ENCODE measurements around the gene LGI4.

Gene LGI4

GRCh38 chr19:35160629-35161433 lies 26.0 kb upstream of the LGI4 start:
- DNase-seq = no peak

GRCh38 chr19:35159606-35160005 lies 24.7 kb upstream of the LGI4 start:
- no peak for DNase-seq

- DNase-seq = no peak
These were observed 22.6 kb upstream of the LGI4 start for GRCh38 chr19:35157431-35157830.

DNA sequence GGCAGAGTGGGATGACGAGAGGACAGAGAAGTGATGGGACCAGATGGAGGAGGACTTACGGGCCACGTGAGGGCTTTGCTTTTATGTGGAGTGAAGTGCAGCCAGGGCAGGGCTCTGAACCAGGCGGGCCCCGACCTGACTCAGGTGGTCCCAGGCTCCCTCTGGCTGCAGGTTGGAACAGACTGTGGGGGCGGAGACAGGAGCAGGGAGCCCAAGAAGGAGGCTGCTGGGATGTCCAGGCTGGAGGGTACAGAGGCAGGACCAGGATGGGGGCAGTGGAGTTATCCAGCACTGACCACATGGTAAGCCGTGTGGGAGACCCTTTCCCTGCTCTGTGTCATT lies 21.8 kb upstream of the LGI4 start:
- DNase-seq = no peak

DNA sequence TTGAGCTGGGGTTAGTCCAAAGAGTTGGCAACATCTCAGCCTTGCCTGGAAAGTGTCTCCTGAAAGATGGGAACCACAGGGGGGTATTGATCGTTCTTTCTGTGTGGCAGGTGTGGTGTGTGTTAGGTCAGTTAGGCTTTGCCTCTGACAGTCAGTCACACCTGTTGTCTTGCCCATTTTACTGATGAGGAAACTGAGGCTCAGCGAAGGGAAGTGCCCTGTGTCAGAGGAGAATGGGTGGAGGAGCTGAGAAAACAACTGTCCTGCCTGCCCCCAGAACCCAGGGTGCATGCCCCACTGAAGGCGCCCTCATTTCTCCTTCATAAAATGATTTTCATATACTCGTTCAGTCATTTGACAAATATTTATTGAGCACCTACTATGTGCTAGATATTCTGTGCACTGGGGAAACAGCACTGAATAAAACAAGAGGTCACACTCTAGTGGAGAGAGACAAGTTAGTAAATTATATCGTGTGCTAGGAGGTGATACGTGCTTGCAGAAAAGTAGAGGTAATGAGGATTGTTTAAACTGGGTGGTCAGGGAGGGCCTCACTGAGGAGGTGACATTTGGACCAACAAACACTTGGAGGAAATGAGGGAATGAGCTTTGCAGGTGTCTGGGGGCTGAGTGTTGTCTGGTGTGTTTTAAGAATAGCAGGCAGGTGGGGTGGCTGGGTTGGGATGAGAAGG lies 21.3 kb upstream of the LGI4 start:
- no peak for DNase-seq

DNA sequence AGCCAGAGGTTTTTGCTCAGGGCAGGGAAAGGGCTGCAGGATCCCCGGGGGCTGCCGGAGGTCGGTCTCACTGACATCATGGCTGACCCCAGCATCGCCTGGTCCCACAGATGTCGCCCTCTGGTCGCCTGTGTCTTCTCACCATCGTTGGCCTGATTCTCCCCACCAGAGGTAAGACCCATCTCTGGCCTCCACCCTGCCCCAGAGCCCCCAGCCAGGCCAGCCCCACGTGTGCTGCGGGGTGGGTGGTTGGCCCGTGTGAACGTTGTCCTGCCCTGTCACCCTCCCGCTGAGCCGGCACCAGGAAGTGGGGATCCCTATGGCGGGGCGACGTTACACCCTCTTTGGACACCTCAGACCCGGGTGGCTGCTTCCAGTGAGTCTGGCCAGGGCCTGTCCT lies 20.6 kb upstream of the LGI4 start:
- no peak for DNase-seq

DNA sequence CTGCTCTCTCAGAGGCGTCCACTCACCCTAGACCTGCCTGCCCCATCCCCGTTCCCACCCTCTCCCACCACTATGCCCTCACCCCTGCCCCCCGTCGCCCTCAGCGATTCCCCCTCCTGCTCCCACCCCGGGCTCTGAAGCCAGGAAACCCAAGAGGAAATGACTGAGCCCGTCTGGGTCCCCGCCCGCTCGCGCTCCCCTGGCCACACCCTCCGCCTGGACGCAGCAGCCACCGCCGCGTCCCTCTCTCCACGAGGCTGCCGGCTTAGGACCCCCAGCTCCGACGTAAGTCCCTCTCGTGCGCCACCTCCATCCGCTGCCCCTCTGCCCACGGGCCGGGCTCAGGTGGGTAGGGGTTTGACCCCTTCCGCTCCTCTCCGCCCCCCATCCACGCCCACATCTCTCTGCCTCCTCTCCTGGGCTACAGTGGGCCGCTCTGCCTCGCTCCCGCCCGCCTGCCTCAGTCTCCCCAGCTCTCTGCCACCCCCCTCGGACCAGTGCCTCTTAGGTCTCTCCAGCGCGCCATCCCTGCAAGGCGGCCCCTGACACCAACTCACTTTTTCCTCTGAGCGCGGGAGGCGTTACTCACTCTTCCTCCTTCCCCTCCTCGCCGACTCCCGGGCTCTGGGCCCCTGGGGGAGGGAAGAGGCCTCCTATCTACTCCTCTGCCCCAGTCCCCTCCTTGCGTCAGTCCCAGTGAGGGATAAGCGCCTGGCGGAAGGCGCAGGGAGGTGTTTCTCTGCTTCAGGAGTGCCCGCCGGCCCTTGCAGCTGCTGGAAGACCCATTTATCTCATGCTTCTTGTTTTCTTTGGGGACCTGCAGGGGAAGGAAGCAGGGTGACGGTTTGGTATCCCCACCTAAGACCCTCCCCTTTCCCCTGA lies 19.9 kb upstream of the LGI4 start, which contains the start of gene FXYD5:
Gene FXYD5 (plus strand): TSS at position 211 of the 882 bp plus-strand sequence. CDS start 816 bp downstream, outside the sequence.
- peak; percentile 86 for DNase-seq

- peak; percentile 88 for DNase-seq
These were observed 19.1 kb upstream of the LGI4 start for GRCh38 chr19:35153701-35154524.

- DNase-seq = peak; percentile 41
These were observed 18.3 kb upstream of the LGI4 start for GRCh38 chr19:35153129-35153522.

DNA sequence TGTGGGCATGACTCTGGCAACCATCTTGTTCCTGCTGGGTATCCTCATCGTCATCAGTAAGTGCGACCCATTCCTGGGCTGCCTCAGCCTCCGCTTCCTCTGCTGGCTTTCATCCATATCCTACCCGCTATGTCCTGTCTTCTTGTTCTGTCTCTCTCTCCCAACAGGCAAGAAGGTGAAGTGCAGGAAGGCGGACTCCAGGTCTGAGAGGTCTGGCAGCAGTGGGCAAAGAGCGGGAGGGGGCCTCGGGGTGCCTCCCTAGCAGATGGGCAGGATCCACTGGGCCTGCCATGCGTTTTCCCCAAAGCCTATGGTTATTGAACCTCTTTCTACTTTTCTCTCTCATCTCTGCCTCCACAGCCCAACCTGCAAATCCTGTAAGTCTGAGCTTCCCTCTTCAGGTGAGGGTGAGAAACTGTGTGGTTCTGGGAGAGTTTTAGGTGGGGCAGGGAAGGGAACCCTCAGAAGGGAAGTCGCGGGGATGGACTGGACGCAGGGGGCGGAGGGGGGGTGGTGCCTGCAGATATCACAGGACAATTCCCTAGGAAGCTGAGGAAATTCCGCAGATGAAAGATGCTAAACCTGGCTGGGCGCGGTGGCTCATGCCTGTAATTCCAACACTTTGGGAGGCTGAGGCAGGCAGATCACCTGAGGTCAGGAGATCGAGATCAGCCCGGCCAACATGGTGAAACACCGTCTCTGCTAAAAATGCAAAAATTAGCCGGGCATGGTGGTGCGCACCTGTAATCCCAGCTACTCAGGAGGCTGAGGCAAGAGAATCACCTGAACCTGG lies 16.6 kb upstream of the LGI4 start:
- peak; percentile 36 for DNase-seq

DNA sequence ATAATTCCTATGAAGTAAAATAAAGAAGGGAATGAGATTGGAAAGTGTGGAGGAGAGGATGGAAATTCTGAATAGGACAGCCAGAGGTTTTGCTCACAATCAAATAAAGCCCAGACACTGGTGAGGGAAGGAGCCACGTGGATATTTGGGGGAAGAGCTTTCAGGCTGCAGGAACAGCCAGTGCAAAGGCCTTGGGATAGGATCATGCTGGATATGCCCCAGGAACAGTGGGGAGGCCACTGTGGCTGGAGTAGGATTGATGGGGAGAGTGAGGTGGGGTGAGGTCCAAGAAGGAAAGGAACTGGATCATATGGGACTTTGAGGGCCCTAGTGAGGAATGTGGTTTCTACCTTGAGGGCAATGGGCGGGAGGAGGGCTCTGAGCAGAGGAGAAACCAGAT lies 15.6 kb upstream of the LGI4 start:
- DNase-seq = no peak

- DNase-seq = no peak
These were observed 14.6 kb upstream of the LGI4 start for GRCh38 chr19:35149463-35149862.

GRCh38 chr19:35146746-35147459 lies 12.0 kb upstream of the LGI4 start:
- no peak for DNase-seq

- DNase-seq = peak; percentile 66
These were observed 10.0 kb upstream of the LGI4 start for GRCh38 chr19:35144600-35145436.

DNA sequence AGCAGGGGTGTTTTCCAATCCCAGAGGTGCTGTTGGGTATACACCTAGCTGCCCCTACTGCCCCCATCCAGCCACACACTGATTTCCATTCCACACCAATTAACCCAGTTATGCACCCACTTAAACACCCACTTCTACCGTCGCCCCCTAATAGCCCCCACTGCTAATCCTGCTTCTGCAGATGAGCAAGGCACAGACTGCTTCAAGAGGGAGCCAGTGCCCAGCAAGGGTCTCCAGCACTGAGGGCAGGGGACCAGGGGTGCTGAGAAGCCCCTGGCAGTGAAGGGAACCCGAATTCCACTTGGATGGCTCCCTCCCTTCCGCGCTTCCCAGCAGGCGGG lies 9.4 kb upstream of the LGI4 start:
- DNase-seq = no peak

DNA sequence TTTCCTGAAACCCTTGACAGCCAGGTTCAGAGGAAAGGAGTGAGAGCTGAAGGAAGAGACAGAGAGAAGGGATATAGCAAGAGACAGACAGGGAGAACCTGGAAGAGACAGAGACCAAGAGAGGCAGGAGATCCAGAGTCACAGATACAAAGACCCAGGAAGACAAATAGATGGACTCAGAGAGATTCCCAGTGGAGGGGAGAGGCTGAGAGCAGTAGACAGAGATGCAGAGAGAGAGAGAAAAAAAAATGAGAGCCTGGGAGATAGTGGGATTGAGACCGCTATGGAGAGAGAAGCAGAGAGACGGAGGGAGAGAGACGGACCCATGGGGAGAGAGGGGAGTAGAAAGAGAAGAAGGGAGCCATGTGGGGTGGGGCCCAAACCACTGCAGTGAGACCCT lies 9.0 kb upstream of the LGI4 start:
- no peak for DNase-seq

DNA sequence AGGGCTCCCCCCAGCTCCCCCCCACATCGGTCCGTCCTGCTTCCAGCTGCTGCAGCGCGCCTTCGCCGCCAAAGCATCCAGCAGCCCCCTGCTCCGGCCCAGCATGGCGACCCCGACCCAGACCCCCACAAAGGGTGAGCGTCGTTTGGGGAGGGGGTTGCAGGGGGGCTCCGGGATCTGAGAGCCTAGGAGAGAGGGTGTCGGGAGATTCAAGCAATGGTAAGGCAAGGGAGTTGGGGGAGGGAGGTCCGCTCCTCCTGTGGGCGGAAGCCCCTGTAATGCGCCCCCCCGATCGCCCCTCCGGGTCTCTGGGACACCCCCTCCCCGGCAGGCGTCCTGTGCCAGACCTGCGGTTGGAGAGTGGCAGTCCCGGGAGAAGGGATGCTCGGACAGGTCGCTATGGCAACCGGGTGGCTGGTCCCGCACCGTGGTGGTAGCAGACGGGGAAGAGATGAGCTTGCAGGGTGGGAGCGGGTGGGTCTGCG lies 8.4 kb upstream of the LGI4 start, which contains the start of gene FXYD7:
Gene FXYD7 (plus strand): TSS at position 25 of the 485 bp plus-strand sequence. CDS start 79 bp downstream, at position 104.
- peak; percentile 54 for DNase-seq

- DNase-seq = peak; percentile 90
These were observed 7.9 kb upstream of the LGI4 start for GRCh38 chr19:35142606-35143230.

Measured in DMS53 (cell line).